ENCODE results near the gene OPA1. TPM values are rescaled to one million over a fixed set of nuclear protein-coding genes. Genes with fewer than 3 reads are reported as not detected.

The OPA1 gene
- total and polyA plus RNA-seq, 2 of the 13 experiments (the other 11 are each of a cell fraction or from before 2014, with no cell fraction given) = 26.7 to 78.5 TPM

DNA sequence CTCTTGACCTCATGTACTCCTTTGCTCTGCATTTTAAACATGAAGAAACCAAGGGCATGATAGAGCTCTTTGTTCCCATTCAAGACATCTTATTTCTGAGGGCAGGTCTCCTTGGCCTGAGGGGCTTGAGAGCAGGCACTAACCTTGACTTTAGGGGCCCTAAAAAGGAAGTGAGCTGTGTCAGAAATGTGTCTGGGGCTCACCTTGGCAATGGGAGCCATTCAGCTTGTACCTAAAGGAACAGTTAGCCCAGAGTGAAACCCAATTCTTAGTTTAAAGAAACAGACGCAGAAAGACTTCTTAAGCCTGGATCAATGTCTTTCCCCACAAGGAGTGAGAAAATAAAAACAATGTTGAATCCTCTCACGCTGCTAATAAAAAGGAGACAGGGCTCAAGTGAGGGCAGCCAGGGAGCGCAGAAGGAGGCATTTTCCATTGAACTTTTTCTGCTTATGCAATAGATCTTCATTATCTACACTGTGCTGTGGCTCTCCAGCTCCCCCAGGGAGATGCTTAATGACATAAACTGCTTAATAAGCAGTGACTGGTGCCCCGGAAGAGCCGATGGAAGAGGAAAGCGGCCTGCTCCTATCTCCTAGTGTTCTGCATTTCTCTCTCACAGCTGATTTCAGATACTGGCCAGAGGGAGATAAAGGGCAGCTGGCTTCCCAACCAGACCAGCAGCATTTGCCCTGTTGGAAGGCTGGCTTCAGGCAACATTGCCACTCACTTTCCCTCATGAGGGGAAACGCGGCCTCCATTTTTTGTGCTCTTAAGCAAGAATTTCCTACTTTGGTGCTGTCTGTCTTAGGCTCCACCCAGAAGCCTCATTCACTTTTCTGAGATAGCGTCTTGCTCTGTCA lies 152.0 kb downstream of the OPA1 start:
- CTCF ChIA-PET (ENCODE audit: low intra/inter-chr PET ratio, low total read pairs) = no interaction called here
- peak overlapping the region; percentile 72 for H2AFZ ChIP-seq (ENCODE audit: low read length)
- peak; percentile 64 for ATAC-seq
- no peak for TF ChIP-seq ETV6 (CRISPR knock-in tag; conservative IDR thresholded peaks at IDR 0.05)
- peak; percentile 7; the same call in 1 of the 2 replicates for TF ChIP-seq ZFX (CRISPR knock-in tag; IDR thresholded peaks at IDR 0.05; ENCODE audit: low read depth)
- TF ChIP-seq, protein P1, sequence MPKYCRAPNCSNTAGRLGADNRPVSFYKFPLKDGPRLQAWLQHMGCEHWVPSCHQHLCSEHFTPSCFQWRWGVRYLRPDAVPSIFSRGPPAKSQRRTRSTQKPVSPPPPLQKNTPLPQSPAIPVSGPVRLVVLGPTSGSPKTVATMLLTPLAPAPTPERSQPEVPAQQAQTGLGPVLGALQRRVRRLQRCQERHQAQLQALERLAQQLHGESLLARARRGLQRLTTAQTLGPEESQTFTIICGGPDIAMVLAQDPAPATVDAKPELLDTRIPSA (CRISPR knock-in tag; IDR thresholded peaks at IDR 0.05; ENCODE audit: borderline replicate concordance) = no peak
- 0 out of 2 replicates have a peak, but pooled peaks have one; percentile 23 for TF ChIP-seq ZSCAN9 (CRISPR knock-in tag; IDR thresholded peaks at IDR 0.05; ENCODE audit: borderline replicate concordance)
- peak; percentile 41 for TF ChIP-seq STAG1 (CRISPR knock-in tag; IDR thresholded peaks at IDR 0.05)
- TF ChIP-seq ZNF30 (CRISPR knock-in tag; IDR thresholded peaks at IDR 0.05) = 0 out of 2 replicates have a peak, but pooled peaks have one; percentile 76
- TF ChIP-seq, protein P2, sequence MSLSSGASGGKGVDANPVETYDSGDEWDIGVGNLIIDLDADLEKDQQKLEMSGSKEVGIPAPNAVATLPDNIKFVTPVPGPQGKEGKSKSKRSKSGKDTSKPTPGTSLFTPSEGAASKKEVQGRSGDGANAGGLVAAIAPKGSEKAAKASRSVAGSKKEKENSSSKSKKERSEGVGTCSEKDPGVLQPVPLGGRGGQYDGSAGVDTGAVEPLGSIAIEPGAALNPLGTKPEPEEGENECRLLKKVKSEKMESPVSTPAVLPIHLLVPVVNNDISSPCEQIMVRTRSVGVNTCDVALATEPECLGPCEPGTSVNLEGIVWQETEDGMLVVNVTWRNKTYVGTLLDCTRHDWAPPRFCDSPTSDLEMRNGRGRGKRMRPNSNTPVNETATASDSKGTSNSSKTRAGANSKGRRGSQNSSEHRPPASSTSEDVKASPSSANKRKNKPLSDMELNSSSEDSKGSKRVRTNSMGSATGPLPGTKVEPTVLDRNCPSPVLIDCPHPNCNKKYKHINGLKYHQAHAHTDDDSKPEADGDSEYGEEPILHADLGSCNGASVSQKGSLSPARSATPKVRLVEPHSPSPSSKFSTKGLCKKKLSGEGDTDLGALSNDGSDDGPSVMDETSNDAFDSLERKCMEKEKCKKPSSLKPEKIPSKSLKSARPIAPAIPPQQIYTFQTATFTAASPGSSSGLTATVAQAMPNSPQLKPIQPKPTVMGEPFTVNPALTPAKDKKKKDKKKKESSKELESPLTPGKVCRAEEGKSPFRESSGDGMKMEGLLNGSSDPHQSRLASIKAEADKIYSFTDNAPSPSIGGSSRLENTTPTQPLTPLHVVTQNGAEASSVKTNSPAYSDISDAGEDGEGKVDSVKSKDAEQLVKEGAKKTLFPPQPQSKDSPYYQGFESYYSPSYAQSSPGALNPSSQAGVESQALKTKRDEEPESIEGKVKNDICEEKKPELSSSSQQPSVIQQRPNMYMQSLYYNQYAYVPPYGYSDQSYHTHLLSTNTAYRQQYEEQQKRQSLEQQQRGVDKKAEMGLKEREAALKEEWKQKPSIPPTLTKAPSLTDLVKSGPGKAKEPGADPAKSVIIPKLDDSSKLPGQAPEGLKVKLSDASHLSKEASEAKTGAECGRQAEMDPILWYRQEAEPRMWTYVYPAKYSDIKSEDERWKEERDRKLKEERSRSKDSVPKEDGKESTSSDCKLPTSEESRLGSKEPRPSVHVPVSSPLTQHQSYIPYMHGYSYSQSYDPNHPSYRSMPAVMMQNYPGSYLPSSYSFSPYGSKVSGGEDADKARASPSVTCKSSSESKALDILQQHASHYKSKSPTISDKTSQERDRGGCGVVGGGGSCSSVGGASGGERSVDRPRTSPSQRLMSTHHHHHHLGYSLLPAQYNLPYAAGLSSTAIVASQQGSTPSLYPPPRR (CRISPR knock-in tag; IDR thresholded peaks at IDR 0.05; ENCODE audit: borderline replicate concordance) = 0 out of 2 replicates have a peak, but pooled peaks have one; percentile 15
- TF ChIP-seq, protein P3, sequence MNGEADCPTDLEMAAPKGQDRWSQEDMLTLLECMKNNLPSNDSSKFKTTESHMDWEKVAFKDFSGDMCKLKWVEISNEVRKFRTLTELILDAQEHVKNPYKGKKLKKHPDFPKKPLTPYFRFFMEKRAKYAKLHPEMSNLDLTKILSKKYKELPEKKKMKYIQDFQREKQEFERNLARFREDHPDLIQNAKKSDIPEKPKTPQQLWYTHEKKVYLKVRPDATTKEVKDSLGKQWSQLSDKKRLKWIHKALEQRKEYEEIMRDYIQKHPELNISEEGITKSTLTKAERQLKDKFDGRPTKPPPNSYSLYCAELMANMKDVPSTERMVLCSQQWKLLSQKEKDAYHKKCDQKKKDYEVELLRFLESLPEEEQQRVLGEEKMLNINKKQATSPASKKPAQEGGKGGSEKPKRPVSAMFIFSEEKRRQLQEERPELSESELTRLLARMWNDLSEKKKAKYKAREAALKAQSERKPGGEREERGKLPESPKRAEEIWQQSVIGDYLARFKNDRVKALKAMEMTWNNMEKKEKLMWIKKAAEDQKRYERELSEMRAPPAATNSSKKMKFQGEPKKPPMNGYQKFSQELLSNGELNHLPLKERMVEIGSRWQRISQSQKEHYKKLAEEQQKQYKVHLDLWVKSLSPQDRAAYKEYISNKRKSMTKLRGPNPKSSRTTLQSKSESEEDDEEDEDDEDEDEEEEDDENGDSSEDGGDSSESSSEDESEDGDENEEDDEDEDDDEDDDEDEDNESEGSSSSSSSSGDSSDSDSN (CRISPR knock-in tag; IDR thresholded peaks at IDR 0.05) = peak; percentile 41; the same call in 1 of the 2 replicates
- TF ChIP-seq, protein P4, sequence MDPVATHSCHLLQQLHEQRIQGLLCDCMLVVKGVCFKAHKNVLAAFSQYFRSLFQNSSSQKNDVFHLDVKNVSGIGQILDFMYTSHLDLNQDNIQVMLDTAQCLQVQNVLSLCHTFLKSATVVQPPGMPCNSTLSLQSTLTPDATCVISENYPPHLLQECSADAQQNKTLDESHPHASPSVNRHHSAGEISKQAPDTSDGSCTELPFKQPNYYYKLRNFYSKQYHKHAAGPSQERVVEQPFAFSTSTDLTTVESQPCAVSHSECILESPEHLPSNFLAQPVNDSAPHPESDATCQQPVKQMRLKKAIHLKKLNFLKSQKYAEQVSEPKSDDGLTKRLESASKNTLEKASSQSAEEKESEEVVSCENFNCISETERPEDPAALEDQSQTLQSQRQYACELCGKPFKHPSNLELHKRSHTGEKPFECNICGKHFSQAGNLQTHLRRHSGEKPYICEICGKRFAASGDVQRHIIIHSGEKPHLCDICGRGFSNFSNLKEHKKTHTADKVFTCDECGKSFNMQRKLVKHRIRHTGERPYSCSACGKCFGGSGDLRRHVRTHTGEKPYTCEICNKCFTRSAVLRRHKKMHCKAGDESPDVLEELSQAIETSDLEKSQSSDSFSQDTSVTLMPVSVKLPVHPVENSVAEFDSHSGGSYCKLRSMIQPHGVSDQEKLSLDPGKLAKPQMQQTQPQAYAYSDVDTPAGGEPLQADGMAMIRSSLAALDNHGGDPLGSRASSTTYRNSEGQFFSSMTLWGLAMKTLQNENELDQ (CRISPR knock-in tag; IDR thresholded peaks at IDR 0.05; ENCODE audit: borderline replicate concordance) = no peak
- TF ChIP-seq TEAD3 (CRISPR knock-in tag; optimal IDR thresholded peaks at IDR 0.05; ENCODE audit: borderline replicate concordance) = peak; percentile 19

More for the DNA sequence above, 152.0 kb downstream of the OPA1 start:
- BruUV-seq (replicated peaks) = TSS peak; percentile 93
- Histone ChIP-seq H3K4me2 (ENCODE audit: low read depth, low read length) (peak overlapping the region; percentile 100), H3K9ac (ENCODE audit: insufficient read depth, low read depth, low read length) (peak overlapping the region; percentile 92), H3K36me3 (replicated peaks in 1 of 2; ENCODE audit: control insufficient read depth in 1 of 2, insufficient read depth in 2 of 2, low read length in 2 of 2) (no peaks in the 10 kb centered on the region), H3K27ac (ENCODE audit: extremely low read length, insufficient read depth, low read length) (peak overlapping the region; percentile 97), H3K79me2 (ENCODE audit: insufficient read depth, low read length) (no peaks in the 10 kb centered on the region), H3K9me3 (ENCODE audit: low read length) (no peaks in the 10 kb centered on the region), H3K27me3 (ENCODE audit: control insufficient read depth in 1 of 2, insufficient read depth in 2 of 2, low read length in 2 of 2) (no peaks in the 10 kb centered on the region), H3K4me3 (replicated peaks in 1 of 3; ENCODE audit: insufficient read depth in 1 of 3, low read depth in 2 of 3, low read length in 3 of 3) (peak overlapping the region; percentile 45 to 74 (median 46)), H4K20me1 (ENCODE audit: insufficient read depth, low read length) (no peaks in the 10 kb centered on the region), H3K4me1 (ENCODE audit: insufficient read depth, low read length) (peaks cover 40% of the 10 kb centered on the region)
- 43% methylated on average over 6 of the region's 9 CpGs for WGBS (ENCODE audit: low lambda C conversion rate)
- FAIRE-seq = peak; percentile 39
- intact Hi-C loops (cut with micrococcal nuclease; ENCODE audit: unreplicated experiment) = loop anchor here (1.0 to 10.0 kb wide), 6 partner anchors 13 to 389 kb away; no protein-coding TSS in a partner anchor
- in situ Hi-C loops (cut with HindIII; ENCODE audit: extremely low pct_ligation_motif_present, low pct_unique_long_range_greater_than_20kb) = no loop called here
- peak; percentile 69 for DNase-seq (ENCODE audit: low spot score)
- POLR2A ChIA-PET = interaction anchor here (0.7 to 4.2 kb wide), 14 partner anchors 10 to 397 kb away, joined by 3 to 61 read pairs (median 4); partner anchors contain the start of gene HES1
